ENCODE data around the gene ITIH4. TPM values are rescaled to one million over a fixed set of nuclear protein-coding genes. Genes with fewer than 3 reads are reported as not detected.

ITIH4 gene
- total and polyA plus RNA-seq, 2 of the 13 experiments (the other 11 are each of a cell fraction or from before 2014, with no cell fraction given): 2.7 to 5.3 TPM

- TF ChIP-seq ZBTB38 (CRISPR knock-in tag; IDR thresholded peaks at IDR 0.05): peak; percentile 69
- no peak for TF ChIP-seq NFKB2 (CRISPR knock-in tag; IDR thresholded peaks at IDR 0.05; ENCODE audit: borderline replicate concordance)
- TF ChIP-seq DMTF1 (CRISPR knock-in tag; IDR thresholded peaks at IDR 0.05): no peak
- TF ChIP-seq MTF1 (CRISPR knock-in tag; IDR thresholded peaks at IDR 0.05): no peak
- no peak for TF ChIP-seq BATF2 (CRISPR knock-in tag; IDR thresholded peaks at IDR 0.05)
- TF ChIP-seq CBX2 (IDR thresholded peaks at IDR 0.05; ENCODE audit: low read depth, low read length): no peak
- TF ChIP-seq CBX2 (CRISPR knock-in tag; IDR thresholded peaks at IDR 0.05; ENCODE audit: low read depth): no peak
- no peak; the same call in 1 of the 2 replicates for TF ChIP-seq DMAP1 (CRISPR knock-in tag; IDR thresholded peaks at IDR 0.05)
- TF ChIP-seq ZNF224 (CRISPR knock-in tag; IDR thresholded peaks at IDR 0.05): 0 out of 2 replicates have a peak, but pooled peaks have one; percentile 52
- TF ChIP-seq RCOR2 (CRISPR knock-in tag; IDR thresholded peaks at IDR 0.05): peak; percentile 78
- peak; percentile 94; the same call in 1 of the 2 replicates for TF ChIP-seq RORA (CRISPR knock-in tag; IDR thresholded peaks at IDR 0.05)
- no peak for TF ChIP-seq HCFC1 (IDR thresholded peaks at IDR 0.05; ENCODE audit: low read depth, low read length)
- TF ChIP-seq SOX5 (CRISPR knock-in tag; IDR thresholded peaks at IDR 0.05; ENCODE audit: borderline replicate concordance): peak; percentile 95
- TF ChIP-seq PLSCR1 (CRISPR knock-in tag; IDR thresholded peaks at IDR 0.05; ENCODE audit: borderline replicate concordance): no peak
- no peak; the same call in 1 of the 2 replicates for TF ChIP-seq ZNF780A (CRISPR knock-in tag; IDR thresholded peaks at IDR 0.05)
- peak; percentile 53; the same call in 1 of the 2 replicates for TF ChIP-seq ZNF772 (CRISPR knock-in tag; IDR thresholded peaks at IDR 0.05)
- TF ChIP-seq IRX3 (CRISPR knock-in tag; IDR thresholded peaks at IDR 0.05; ENCODE audit: borderline replicate concordance, low read depth): no peak
- no peak for TF ChIP-seq IKZF4 (CRISPR knock-in tag; IDR thresholded peaks at IDR 0.05; ENCODE audit: borderline replicate concordance, low read depth, not compliant biosample characterization)
- no peak; the same call in 1 of the 2 replicates for TF ChIP-seq ZNF552 (CRISPR knock-in tag; IDR thresholded peaks at IDR 0.05; ENCODE audit: borderline replicate concordance)
- 0 out of 2 replicates have a peak, but pooled peaks have one; percentile 26 for TF ChIP-seq SMYD3 (CRISPR knock-in tag; IDR thresholded peaks at IDR 0.05)
- TF ChIP-seq PRMT3 (CRISPR knock-in tag; IDR thresholded peaks at IDR 0.05; ENCODE audit: borderline replicate concordance, low read depth): no peak
- peak; percentile 96 for TF ChIP-seq ZNF574 (CRISPR knock-in tag; IDR thresholded peaks at IDR 0.05)
- 0 out of 2 replicates have a peak, but pooled peaks have one; percentile 32 for TF ChIP-seq KDM2A (CRISPR knock-in tag; IDR thresholded peaks at IDR 0.05; ENCODE audit: borderline replicate concordance, low read depth)
Observed at GRCh38 chr3:52774901-52775864, 55.3 kb downstream of the ITIH4 start (continued).

Data from HepG2 (cell line).